ENCODE data around the gene SMIM24.

GRCh38 chr19:3469638-3470499 lies 10.5 kb downstream of the SMIM24 start:
- TF ChIP-seq SMC3 (IDR thresholded peaks at IDR 0.05; ENCODE audit: borderline replicate concordance, low read length), result no peak
- no peak for TF ChIP-seq CUX1 (IDR thresholded peaks at IDR 0.05; ENCODE audit: insufficient replicate concordance, low read depth, low read length)
- no peak for TF ChIP-seq POLR2AphosphoS5 (IDR thresholded peaks at IDR 0.05; ENCODE audit: low read length)
- TF ChIP-seq POLR2A (IDR thresholded peaks at IDR 0.05; ENCODE audit: low read depth, low read length), result peak; percentile 41; the same call in 1 of the 2 replicates
- no peak for TF ChIP-seq ETV6 (conservative IDR thresholded peaks at IDR 0.05 in 1 of 2, IDR thresholded peaks at IDR 0.05 in 1 of 2; ENCODE audit: borderline replicate concordance in 1 of 2, low read depth in 1 of 2)
- no peak for TF ChIP-seq CBX3 (IDR thresholded peaks at IDR 0.05; ENCODE audit: borderline replicate concordance, low read depth)
- no peak for TF ChIP-seq KLF5 (IDR thresholded peaks at IDR 0.05; ENCODE audit: partially characterized antibody)
- no peak for TF ChIP-seq CTCF (IDR thresholded peaks at IDR 0.05 in 2 of 3, conservative IDR thresholded peaks at IDR 0.05 in 1 of 3; ENCODE audit: control insufficient read depth in 2 of 3, extremely low read depth in 1 of 3, insufficient read depth in 1 of 3, low read depth in 3 of 3, low read length in 3 of 3)
- no peak for TF ChIP-seq BRCA1 (IDR thresholded peaks at IDR 0.05; ENCODE audit: low read depth, low read length)
- no peak for TF ChIP-seq EZH2 (IDR thresholded peaks at IDR 0.05; ENCODE audit: borderline replicate concordance, control insufficient read depth, low read depth, low read length)
- TF ChIP-seq ZNF24 (IDR thresholded peaks at IDR 0.05), result no peak
- no peak for TF ChIP-seq USF2 (IDR thresholded peaks at IDR 0.05; ENCODE audit: borderline replicate concordance, low read depth, low read length)
- TF ChIP-seq JUND (IDR thresholded peaks at IDR 0.05; ENCODE audit: low read depth, low read length), result no peak
- no peak for TF ChIP-seq HDAC6 (IDR thresholded peaks at IDR 0.05; ENCODE audit: unreplicated experiment)
